ENCODE data around the gene S100A3.

- TF ChIP-seq CTCF (IDR thresholded peaks at IDR 0.05) (no peak), POLR2A (IDR thresholded peaks at IDR 0.05) (no peak), EP300 (IDR thresholded peaks at IDR 0.05) (no peak)
These were observed 1.3 kb upstream of the S100A3 start for GRCh38 chr1:153550398-153550758.
